Stimulated activated CD4-positive, alpha-beta T cell treated with anti-CD3 and anti-CD28 coated beads, TNF-alpha, amount 100 ng/mL, for 48 hours (primary cell): ENCODE results near the gene TMEM239.

ENCODE experiments used
- DNase-seq, 3 donors: peaks; one replicate each; pipeline ENCODE4 v3.0.0-alpha.2; 2020; ENCODE audit warnings: low read depth in 3 of 3

The TMEM239 gene

GRCh38 chr20:2849529-2849928 lies 33.4 kb downstream of the TMEM239 start:
- no peak for DNase-seq

GRCh38 chr20:2851086-2851485 lies 34.9 kb downstream of the TMEM239 start:
- no peak for DNase-seq

GRCh38 chr20:2858591-2858990 lies 42.4 kb downstream of the TMEM239 start:
- DNase-seq: no peak

GRCh38 chr20:2859330-2860121 lies 43.4 kb downstream of the TMEM239 start:
- no peak for DNase-seq

- DNase-seq: no peak
These were observed 48.5 kb downstream of the TMEM239 start for GRCh38 chr20:2864626-2865025.

- no peak for DNase-seq
These were observed 48.9 kb downstream of the TMEM239 start for GRCh38 chr20:2865101-2865500.

- DNase-seq: peak in 1 of 3 donors; percentile 51
These were observed 49.5 kb downstream of the TMEM239 start for GRCh38 chr20:2865630-2866029.

GRCh38 chr20:2866236-2866635 lies 50.1 kb downstream of the TMEM239 start:
- no peak for DNase-seq

- no peak for DNase-seq
These were observed 51.1 kb downstream of the TMEM239 start for GRCh38 chr20:2867081-2867864.
